Left kidney (tissue), 2 donors: ENCODE results near the gene TMEM270. TPM values are rescaled to one million over a fixed set of nuclear protein-coding genes. Genes with fewer than 3 reads are reported as not detected.

ENCODE experiments used
- DNase-seq: peaks from one replicate; pipeline ENCODE4 v3.0.0-alpha.2; 2013
- polyA plus RNA-seq: library from polyadenylated mRNA; unstranded; fragments of 120-200 nt; gene quantifications from one replicate; pipeline ENCODE4 v1.2.1, GENCODE V29; 2013; ENCODE audit not compliant: insufficient read length

TMEM270 gene
- polyA plus RNA-seq, 1 donor = 0.27 TPM

DNA sequence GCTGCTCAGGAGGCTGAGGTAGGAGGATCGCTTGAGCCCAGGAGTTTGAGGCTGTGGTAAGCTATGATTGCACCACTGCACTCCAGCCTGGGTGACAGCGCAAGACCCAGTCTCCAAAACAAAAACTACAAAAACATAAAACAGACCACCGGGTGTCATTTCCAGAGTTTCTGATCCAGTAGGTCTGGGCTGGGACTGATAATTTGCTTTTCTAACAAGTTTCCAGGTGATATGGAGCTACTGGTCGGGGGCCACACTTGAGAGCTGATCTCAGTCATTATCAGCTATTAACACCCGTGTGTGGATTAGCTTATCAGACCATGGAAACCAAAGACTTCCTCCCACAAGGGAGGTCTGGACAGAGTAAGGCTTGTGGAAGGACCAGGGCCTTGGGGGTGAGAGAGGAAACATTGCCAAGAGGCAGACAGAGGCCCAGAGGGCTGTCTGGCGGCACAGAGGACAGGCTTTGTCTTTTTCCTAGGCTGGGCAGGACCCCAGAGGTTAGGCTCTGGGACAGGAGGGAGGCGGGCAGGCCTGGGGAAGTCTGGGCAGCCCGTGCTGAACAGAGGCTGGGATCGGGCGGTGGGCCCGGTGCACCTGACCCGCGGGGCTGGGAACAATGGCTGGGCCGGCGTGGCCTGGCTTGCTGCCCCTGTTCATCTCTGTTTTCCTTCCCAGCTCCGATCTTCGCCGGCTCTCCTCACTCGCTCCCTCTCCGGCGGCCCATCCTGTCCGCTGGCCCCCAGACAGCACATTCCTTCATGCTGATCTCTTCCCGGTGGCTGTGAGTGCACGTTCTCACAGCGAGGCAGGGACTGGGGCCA, 25.2 kb downstream of the TMEM270 start:
- DNase-seq = no peak

- DNase-seq = no peak
These were observed 26.8 kb downstream of the TMEM270 start for GRCh38 chr7:73887762-73888161.

DNA sequence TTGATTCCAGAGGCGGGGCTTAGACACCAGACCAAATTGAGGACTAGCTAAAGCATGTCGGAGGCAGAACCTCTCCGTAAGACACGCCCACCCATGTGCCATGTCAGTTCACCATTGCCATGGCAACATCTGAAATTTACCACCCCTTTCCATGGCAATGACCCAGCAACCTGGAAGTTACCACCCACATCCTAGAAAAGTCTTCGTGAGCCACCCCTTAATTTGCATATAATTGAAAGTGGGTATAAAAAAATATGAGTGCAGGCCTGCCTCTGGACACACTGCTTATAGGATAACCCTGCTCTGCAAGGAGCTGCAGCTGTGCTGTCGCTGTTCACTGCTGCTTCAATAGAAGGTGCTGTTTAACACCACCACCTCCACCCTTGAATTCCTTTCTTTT, 28.0 kb downstream of the TMEM270 start:
- DNase-seq = no peak

DNA sequence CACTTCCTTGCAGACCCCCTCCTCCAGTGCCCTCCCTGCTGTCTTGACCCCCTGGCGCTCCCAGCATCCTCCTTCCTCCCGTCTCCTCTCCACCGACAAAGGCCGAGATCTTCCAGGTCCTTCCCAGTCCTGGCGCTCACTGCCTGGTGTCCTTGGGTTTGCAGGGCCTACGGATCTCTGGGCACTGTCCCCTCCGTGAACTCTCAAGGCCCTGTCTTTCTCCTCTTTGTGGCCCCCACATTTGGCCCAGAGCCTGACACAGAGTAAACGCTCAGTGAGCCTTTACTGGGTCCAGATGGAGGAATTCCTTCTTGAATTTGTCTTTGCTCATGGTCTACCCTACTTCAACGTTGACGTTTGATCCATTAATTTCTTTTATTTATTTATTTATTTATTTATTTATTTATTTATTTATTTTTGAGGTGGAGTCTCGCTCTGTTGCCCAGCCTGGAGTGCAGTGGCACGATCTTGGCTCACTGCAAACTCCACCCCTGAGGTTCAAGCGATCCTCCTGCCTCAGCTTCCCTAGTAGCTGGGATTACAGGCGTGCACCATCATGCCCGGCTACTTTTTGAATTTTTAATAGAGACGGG, 29.7 kb downstream of the TMEM270 start:
- DNase-seq = no peak

- no peak for DNase-seq
These were observed 30.4 kb downstream of the TMEM270 start for GRCh38 chr7:73891178-73891885.

DNA sequence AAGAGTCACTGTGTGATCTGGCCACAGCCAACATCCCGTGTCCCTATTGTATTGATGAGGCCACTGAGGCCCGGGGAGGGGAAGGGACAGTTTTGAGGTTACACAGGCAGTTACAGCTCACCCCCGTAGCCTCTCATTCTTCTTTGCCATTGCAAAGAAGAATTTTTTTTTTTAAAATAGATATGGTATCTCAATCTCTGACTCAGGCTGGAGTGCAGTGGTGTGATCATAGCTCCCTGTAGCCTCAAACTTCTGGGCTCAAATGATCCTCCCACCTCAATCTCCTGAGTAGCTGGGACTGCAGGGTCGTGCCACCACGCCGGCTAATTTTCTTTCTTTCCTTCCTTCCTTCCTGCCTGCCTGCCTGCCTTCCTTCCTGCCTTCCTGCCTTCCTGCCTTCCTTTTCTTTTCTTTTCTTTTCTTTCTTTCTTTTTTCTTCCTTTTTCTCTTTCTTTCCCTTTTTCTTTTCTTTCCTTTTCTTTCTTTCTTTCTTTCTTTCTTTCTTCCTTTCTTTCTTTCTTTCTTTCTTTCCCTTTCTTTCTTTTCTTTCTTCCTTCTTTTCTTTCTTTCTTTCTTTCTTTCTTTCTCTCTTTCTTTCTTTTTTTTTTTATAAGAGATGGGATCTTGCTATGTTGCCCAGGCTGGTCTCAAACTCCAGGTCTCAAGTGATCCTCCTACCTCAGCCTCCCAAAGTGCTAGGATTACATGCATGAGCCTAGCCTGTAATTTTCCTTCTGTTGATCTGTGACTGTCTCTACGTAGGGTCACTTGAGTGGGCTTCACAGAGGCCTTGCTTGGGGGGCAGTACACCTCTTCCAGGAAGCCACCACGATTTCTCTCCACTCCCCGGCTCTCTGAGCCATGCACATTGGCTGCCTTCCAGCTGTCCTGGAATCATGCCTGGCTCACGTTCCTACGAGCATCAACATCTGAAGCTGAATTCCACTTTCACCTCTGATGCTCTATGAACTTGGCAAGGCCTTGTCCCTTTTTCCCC, 31.3 kb downstream of the TMEM270 start:
- DNase-seq = no peak

GRCh38 chr7:73893342-73894101, 32.6 kb downstream of the TMEM270 start:
- no peak for DNase-seq

- no peak for DNase-seq
These were observed 33.2 kb downstream of the TMEM270 start for GRCh38 chr7:73894166-73894565.

DNA sequence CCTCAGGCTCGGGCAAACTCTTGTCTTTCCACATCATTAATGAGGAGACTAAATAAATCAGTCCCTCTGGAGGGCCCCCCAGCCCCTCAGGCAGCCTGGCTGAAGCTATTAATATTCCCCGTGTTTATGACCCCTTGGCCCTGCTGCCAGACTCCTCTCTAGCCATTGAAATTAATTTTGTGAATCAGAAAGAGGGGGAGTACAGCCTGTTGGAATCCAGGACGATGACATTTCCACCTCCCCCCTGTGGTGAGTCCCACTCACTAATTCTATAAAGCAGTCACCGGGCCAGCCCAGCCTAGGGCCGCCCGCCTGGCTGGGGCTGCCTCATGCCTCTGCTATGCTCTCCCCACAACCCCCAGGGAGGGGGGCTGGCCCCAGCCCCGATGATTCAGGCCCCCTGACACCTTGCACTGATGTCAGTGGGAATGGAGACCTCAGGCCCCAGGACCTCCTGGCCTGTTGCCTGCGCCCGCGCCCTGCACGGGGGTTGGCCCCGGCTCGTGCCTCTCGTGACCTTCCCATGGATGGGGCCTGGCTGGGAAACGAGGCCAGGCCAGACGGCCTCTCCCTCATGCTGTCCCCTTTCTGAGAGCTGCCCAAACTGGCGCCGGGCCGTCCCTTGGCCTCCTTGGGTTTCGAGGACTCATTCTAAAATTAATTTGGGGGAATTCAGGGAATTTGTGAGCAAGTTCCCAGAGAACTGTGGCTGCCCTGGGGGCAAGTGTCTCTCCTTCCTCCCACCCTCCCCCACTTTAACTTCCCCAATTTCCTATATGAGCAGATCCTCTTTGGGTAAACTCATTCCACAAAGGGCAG, 34.0 kb downstream of the TMEM270 start:
- DNase-seq = no peak

- no peak for DNase-seq
These were observed 34.7 kb downstream of the TMEM270 start for GRCh38 chr7:73895626-73896025.

DNA sequence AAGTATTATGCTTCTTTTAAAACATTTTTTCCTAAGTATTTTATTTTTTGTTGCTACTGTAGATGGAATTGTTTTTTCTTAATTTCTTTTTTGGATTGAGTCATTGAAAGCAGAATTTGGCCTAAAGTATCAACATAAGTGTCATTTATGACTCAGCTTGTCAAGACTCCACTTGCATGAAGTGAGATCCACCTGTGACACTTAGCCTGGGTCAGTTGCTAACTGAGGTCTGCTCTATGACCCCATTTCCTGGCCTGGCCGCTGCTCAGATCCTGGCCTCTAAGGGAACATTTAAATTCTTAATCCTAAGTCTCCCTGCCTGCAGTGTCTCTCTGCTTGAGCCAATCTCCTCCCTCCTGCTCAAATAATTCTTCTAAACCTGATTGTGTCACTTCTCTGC, 35.5 kb downstream of the TMEM270 start:
- DNase-seq = no peak

- DNase-seq = no peak
These were observed 38.8 kb downstream of the TMEM270 start for GRCh38 chr7:73899731-73900142.

DNA sequence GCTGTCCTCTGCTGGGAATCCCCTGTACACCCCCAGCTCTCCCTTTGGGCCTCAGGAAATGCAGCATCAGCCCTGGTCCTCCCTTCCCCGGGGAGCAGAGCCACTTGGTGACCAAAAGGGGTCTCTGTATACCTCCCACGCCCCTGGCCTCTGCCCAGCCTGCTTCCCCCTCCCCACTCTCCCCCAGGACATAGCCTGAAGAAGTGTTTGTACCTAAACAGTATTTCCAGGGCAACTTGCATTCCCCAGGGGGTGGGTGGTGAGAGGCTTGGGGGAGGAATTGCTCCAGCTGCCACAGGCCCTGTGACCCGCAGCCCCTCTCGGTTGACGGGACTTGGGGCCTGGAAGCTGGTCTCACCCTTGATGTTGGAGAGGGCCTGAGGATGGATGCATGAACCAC, 39.3 kb downstream of the TMEM270 start:
- DNase-seq = no peak

GRCh38 chr7:73901231-73901822, 40.4 kb downstream of the TMEM270 start:
- DNase-seq = no peak

- no peak for DNase-seq
These were observed 41.1 kb downstream of the TMEM270 start for GRCh38 chr7:73901823-73902597.

DNA sequence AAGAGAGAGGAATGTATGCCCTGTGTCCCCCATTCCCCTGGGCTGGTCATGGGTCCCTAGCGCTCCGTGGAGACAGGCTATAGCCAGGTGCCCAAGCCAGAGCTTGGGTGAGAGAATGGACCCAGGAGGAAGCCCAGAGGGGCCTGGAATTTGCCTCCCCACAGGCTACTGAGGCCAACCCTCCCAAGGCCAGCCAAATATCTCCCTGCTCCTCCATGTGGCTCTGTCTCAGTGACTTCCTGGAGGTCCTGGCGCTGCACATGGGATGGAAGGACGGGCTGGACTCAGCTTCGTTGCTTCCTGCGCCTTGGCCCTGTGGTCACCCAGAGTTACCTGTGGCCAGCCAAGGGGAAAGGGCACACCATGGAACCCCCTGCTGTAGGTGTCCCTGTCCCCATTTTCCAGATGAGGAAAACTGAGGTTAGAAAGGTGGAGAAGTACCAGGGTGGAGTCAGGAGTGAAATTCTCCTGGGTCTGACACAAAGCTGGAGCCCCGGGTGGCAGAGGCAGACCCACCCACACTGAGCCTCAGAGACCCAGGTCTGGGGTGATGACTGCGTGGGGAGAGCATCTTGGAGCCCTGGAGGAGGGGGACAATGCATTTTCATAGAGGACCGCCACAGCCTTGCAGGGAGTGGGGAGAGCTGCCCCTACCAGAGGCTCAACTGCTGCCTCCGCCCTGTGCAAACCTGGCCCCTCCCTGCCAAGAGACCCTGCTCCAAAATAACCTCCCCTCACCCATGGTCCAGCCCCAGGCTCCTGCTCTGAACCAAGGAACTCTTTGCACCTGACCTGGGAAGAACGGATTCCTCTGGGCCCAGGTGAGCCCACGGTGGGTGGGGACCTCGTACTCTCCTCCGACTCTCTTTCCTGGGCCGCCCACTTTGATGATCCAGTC, 42.6 kb downstream of the TMEM270 start:
- no peak for DNase-seq

GRCh38 chr7:73904219-73905137, 43.5 kb downstream of the TMEM270 start:
- no peak for DNase-seq
